ENCODE results near the gene TPD52L1. TPM values are rescaled to one million over a fixed set of nuclear protein-coding genes. Genes with fewer than 3 reads are reported as not detected.

The TPD52L1 gene
- total and polyA plus RNA-seq, 10 of the 15 experiments (the other 5 are each of a cell fraction or from before 2014, with no cell fraction given): 0.03 to 2.6 (median 0.16) TPM; not detected in 3

DNA sequence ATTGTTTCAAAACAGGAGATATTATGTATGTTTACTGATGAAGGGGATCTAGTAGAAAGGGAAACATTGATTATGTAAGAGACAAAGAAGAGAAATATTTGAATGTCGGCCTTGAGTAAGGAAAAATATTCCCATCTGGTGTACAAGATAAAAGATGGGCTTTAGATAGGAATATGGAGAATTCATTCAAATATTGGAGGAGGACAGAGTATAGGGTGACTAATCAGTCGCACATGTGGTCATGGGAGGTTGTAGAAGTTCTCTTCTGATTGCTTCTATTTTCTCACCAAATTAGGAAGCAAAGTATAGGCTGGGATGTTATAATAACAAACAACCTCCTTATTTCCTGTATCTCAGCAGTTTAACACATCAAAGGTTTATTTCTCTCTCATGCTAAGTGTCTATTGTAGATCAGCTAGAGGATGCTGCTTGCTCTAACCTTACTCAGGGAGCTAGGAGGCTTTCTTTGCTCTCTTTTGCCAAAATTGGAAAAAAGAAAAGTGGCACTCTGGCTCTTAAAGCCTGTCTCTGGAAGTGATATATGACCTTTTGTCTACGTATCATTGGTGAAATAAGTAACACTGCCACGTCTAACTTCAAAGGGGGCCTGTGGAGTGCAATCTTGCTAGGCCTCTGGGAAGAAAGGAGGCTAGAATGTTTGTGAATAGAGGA, 149.4 kb downstream of the TPD52L1 start (continued):
- TF ChIP-seq, protein P1, sequence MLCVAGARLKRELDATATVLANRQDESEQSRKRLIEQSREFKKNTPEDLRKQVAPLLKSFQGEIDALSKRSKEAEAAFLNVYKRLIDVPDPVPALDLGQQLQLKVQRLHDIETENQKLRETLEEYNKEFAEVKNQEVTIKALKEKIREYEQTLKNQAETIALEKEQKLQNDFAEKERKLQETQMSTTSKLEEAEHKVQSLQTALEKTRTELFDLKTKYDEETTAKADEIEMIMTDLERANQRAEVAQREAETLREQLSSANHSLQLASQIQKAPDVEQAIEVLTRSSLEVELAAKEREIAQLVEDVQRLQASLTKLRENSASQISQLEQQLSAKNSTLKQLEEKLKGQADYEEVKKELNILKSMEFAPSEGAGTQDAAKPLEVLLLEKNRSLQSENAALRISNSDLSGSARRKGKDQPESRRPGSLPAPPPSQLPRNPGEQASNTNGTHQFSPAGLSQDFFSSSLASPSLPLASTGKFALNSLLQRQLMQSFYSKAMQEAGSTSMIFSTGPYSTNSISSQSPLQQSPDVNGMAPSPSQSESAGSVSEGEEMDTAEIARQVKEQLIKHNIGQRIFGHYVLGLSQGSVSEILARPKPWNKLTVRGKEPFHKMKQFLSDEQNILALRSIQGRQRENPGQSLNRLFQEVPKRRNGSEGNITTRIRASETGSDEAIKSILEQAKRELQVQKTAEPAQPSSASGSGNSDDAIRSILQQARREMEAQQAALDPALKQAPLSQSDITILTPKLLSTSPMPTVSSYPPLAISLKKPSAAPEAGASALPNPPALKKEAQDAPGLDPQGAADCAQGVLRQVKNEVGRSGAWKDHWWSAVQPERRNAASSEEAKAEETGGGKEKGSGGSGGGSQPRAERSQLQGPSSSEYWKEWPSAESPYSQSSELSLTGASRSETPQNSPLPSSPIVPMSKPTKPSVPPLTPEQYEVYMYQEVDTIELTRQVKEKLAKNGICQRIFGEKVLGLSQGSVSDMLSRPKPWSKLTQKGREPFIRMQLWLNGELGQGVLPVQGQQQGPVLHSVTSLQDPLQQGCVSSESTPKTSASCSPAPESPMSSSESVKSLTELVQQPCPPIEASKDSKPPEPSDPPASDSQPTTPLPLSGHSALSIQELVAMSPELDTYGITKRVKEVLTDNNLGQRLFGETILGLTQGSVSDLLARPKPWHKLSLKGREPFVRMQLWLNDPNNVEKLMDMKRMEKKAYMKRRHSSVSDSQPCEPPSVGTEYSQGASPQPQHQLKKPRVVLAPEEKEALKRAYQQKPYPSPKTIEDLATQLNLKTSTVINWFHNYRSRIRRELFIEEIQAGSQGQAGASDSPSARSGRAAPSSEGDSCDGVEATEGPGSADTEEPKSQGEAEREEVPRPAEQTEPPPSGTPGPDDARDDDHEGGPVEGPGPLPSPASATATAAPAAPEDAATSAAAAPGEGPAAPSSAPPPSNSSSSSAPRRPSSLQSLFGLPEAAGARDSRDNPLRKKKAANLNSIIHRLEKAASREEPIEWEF (IDR thresholded peaks at IDR 0.05; ENCODE audit: insufficient replicate concordance, low read depth, low read length): no peak
- no peak for TF ChIP-seq EED (IDR thresholded peaks at IDR 0.05; ENCODE audit: low read depth)
- no peak for TF ChIP-seq NR2F1 (conservative IDR thresholded peaks at IDR 0.05)
- TF ChIP-seq, protein P2, sequence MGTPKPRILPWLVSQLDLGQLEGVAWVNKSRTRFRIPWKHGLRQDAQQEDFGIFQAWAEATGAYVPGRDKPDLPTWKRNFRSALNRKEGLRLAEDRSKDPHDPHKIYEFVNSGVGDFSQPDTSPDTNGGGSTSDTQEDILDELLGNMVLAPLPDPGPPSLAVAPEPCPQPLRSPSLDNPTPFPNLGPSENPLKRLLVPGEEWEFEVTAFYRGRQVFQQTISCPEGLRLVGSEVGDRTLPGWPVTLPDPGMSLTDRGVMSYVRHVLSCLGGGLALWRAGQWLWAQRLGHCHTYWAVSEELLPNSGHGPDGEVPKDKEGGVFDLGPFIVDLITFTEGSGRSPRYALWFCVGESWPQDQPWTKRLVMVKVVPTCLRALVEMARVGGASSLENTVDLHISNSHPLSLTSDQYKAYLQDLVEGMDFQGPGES (IDR thresholded peaks at IDR 0.05): no peak
- TF ChIP-seq NR2C1 (IDR thresholded peaks at IDR 0.05): no peak
- TF ChIP-seq WRNIP1 (IDR thresholded peaks at IDR 0.05; ENCODE audit: borderline replicate concordance, low read depth, low read length): no peak
- TF ChIP-seq, protein P3, sequence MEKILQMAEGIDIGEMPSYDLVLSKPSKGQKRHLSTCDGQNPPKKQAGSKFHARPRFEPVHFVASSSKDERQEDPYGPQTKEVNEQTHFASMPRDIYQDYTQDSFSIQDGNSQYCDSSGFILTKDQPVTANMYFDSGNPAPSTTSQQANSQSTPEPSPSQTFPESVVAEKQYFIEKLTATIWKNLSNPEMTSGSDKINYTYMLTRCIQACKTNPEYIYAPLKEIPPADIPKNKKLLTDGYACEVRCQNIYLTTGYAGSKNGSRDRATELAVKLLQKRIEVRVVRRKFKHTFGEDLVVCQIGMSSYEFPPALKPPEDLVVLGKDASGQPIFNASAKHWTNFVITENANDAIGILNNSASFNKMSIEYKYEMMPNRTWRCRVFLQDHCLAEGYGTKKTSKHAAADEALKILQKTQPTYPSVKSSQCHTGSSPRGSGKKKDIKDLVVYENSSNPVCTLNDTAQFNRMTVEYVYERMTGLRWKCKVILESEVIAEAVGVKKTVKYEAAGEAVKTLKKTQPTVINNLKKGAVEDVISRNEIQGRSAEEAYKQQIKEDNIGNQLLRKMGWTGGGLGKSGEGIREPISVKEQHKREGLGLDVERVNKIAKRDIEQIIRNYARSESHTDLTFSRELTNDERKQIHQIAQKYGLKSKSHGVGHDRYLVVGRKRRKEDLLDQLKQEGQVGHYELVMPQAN (conservative IDR thresholded peaks at IDR 0.05): no peak
- no peak for TF ChIP-seq BACH1 (IDR thresholded peaks at IDR 0.05; ENCODE audit: borderline replicate concordance)
- TF ChIP-seq ZNF384 (IDR thresholded peaks at IDR 0.05; ENCODE audit: borderline replicate concordance, low read depth, low read length): no peak
- no peak for TF ChIP-seq NFXL1 (IDR thresholded peaks at IDR 0.05; ENCODE audit: borderline replicate concordance)
- TF ChIP-seq CREM (IDR thresholded peaks at IDR 0.05; ENCODE audit: low read depth): no peak

Measured in GM12878 (cell line).